Nephron progenitor cell (in vitro differentiated cells): ENCODE measurements around the gene TAF4.
A peak's percentile ranks its signal among the peaks of the same experiment; 100 is the strongest.
"Not testable (repeated sequence)": the region's sequence is repeated elsewhere in the genome, so short reads cannot be mapped to it uniquely, and the experiment has no call there.

Experiments used
- DNase-seq: peaks from one replicate; pipeline ENCODE4 v3.0.0; 2021
- H3K27ac Mint-ChIP-seq: 2 replicates; pipeline ENCODE4 v1.8.0; 2021; ENCODE audit warnings: mild to moderate bottlenecking, moderate library complexity, mixed read lengths
- H3K27me3 Mint-ChIP-seq: 2 replicates; pipeline ENCODE4 v1.8.0; 2021; ENCODE audit warnings: mild to moderate bottlenecking, low read depth, mixed read lengths; ENCODE audit not compliant: poor library complexity
- H3K36me3 Mint-ChIP-seq: 2 replicates; pipeline ENCODE4 v1.8.0; 2021; ENCODE audit warnings: low read depth, mixed read lengths
- H3K4me1 Mint-ChIP-seq: 2 replicates; pipeline ENCODE4 v1.8.0; 2021; ENCODE audit warnings: mixed read lengths
- H3K4me3 Mint-ChIP-seq: 2 replicates; pipeline ENCODE4 v1.8.0; 2021; ENCODE audit warnings: mild to moderate bottlenecking, moderate library complexity, mixed read lengths
- H3K9me3 Mint-ChIP-seq: 2 replicates; pipeline ENCODE4 v1.8.0; 2021; ENCODE audit warnings: mild to moderate bottlenecking, moderate library complexity, mixed read lengths
- TF ChIP-seq, protein P1 (sequence below): fragments of 200-600 bp; sonication (generic); IDR thresholded peaks from 2 replicates; pipeline ENCODE4 v1.5.0; 2021; ENCODE audit warnings: antibody characterized with exemption

The TAF4 gene

DNA sequence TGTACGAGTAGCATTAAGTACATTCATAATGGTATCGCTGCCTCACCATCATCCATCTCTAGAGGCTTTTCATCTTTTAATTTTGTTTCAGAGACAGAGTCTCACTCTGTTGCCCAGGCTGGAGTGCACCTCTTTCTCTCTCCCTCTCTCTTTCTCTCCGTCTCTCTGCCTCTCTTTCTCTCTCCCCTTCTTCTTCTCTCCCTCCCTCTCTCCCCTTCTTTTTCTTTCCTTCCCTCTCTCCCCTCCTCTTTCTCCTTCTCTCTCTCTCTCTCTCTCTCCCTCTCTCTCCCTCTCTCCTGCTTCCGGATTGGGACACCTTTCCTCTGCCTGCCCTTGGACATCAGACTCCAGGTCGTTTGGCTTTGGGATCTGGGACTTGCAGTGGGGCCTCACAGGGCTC is 17.6 kb upstream of the TAF4 start:
- Mint-ChIP-seq H3K4me1 (peaks cover 5% of the 10 kb centered on the region), H3K27me3 (peaks cover 25% of the 10 kb centered on the region), H3K9me3 (peaks cover 23% of the 10 kb centered on the region), H3K27ac (no peak overlapping the region), H3K36me3 (no peaks in the 10 kb centered on the region), H3K4me3 (no peak overlapping the region)
- TF ChIP-seq, protein P1, sequence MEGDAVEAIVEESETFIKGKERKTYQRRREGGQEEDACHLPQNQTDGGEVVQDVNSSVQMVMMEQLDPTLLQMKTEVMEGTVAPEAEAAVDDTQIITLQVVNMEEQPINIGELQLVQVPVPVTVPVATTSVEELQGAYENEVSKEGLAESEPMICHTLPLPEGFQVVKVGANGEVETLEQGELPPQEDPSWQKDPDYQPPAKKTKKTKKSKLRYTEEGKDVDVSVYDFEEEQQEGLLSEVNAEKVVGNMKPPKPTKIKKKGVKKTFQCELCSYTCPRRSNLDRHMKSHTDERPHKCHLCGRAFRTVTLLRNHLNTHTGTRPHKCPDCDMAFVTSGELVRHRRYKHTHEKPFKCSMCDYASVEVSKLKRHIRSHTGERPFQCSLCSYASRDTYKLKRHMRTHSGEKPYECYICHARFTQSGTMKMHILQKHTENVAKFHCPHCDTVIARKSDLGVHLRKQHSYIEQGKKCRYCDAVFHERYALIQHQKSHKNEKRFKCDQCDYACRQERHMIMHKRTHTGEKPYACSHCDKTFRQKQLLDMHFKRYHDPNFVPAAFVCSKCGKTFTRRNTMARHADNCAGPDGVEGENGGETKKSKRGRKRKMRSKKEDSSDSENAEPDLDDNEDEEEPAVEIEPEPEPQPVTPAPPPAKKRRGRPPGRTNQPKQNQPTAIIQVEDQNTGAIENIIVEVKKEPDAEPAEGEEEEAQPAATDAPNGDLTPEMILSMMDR: no peak
- DNase-seq: no peak

DNA sequence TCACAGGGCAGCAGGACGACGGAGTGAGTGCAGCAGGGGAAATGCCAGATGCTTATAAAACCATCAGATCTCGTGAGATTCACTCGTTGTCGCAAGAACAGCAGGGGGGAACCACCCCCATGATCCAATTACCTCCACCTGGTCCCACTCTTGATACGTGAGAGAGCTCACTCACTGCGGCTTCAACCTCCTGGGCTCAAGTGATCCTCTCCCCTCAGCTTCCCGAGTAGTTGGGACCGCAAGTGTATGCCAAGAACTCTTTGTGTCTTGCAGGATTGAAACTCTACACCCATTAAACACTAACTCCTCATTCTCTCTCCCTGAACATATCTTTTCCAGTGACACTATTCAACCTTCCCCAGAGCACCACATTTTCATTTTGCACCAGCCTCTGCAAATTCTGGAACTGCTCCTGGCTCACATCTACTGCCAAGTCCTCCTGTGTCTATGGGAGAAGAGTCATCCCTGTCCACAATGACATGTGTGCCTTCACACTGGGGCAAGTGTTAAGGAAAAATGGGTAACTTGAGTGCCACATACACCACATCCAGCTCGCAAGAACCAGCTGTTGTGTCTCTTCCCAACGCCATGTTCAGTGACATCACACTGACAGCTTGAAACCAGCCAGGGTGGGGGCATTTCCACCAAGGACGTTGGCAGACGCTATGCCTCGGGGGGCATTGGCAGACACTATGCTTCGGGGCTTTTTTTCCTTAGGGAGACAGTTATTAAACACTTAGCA is 14.7 kb upstream of the TAF4 start:
- Mint-ChIP-seq H3K4me3 (no peak overlapping the region), H3K4me1 (peaks cover 5% of the 10 kb centered on the region), H3K36me3 (no peaks in the 10 kb centered on the region), H3K27ac (peak overlapping the region; percentile 2), H3K9me3 (peaks cover 50% of the 10 kb centered on the region), H3K27me3 (peaks cover 34% of the 10 kb centered on the region)
- DNase-seq: no peak
- TF ChIP-seq, protein P1: no peak

DNA sequence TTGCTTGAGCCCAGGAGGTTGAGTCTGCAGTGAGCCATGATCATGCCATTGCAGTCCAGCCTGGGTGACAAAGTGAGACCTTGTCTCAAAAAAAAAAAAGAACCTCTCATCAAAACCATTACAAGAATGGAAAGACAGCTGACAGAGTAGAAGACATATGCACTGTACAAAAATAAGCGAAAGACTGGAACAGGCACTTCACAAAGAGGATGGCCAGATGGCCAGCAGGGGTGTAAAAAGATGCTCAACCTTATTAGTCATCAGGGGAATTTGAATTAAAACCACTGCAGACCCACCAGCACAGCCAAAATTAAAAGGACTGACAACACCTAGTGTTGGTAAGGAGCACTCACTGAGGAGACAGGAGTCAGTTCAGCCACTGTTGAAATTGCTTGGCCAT is 13.5 kb upstream of the TAF4 start:
- Mint-ChIP-seq H3K27me3 (peaks cover 28% of the 10 kb centered on the region), H3K27ac (no peak overlapping the region)
- TF ChIP-seq, protein P1: no peak

DNA sequence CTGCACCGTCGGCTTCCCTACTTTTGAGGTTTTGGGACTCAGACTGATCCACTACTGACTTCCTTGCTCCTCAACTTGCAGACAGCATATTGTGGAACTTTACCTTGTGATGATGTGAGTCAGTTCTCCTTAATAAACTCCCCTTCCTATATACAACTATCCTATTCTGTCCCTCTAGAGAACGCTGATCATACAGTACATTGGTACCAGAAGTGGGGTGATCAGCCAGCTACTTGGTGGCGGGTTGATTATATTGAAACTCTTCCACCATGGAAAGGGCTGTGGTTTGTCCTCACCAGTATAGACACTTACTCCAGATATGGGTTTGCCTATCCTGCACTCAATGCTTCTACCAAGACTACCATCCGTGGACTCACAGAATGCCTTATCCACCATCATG is 7.6 kb upstream of the TAF4 start:
- TF ChIP-seq, protein P1: no peak
- Mint-ChIP-seq H3K27me3 (peaks cover 18% of the 10 kb centered on the region), H3K4me3 (no peak overlapping the region), H3K9me3 (peaks cover 64% of the 10 kb centered on the region), H3K4me1 (peaks cover 20% of the 10 kb centered on the region), H3K36me3 (no peaks in the 10 kb centered on the region), H3K27ac (no peak overlapping the region)
- no peak for DNase-seq

More for the DNA sequence above, 13.5 kb upstream of the TAF4 start:
- H3K4me1 Mint-ChIP-seq: peaks cover 5% of the 10 kb centered on the region
- H3K36me3 Mint-ChIP-seq: no peaks in the 10 kb centered on the region
- DNase-seq: no peak
- no peak overlapping the region for H3K4me3 Mint-ChIP-seq
- H3K9me3 Mint-ChIP-seq: peaks cover 56% of the 10 kb centered on the region

DNA sequence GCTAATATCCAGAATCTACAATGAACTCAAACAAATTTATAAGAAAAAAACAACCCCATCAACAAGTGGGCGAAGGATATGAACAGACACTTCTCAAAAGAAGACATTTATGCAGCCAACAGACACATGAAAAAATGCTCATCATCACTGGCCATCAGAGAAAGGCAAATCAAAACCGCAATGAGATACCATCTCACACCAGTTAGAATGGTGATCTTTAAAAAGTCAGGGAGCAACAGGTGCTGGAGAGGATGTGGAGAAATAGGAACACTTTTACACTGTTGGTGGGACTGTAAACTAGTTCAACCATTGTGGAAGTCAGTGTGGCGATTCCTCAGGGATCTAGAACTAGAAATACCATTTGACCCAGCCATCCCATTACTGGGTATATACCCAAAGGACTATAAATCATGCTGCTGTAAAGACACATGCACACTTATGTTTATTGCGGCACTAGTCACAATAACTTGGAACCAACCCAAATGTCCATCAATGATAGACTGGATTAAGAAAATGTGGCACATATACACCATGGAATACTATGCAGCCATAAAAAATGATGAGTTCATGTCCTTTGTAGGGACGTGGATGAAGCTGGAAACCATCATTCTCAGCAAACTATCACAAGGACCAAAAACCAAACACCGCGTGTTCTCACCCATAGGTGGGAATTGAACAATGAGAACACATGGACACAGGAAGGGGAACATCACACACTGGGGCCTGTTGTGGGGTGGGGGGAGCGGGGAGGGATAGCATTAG is 6.2 kb upstream of the TAF4 start:
- not testable (repeated sequence) for H3K27ac Mint-ChIP-seq, H3K4me3 Mint-ChIP-seq, H3K36me3 Mint-ChIP-seq, DNase-seq
- H3K27me3 Mint-ChIP-seq: peaks cover 14% of the 10 kb centered on the region
- H3K4me1 Mint-ChIP-seq: peaks cover 35% of the 10 kb centered on the region
- peaks cover 52% of the 10 kb centered on the region for H3K9me3 Mint-ChIP-seq

DNA sequence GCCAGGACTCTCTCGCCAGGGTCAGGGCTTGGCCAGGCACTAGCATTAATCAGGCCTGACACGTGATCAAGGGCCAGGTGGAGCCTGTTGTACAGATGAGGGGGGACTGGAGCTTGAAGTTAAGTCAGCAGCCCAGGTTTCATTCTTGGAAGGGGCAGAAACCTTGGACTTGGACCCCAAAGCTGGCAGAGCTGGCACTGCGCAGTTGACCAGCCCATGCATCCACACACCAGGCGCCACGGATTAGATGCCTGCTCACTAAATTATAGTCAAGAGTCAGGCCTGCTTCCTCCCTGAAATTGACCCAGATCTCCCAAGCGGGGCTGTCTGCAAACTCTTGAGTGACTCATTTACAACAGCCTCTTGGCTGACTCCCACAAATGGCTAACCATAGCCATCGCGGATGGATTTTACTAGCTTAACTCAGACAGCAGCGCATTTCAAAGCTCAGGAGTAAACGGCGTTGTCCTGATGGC is 4.1 kb upstream of the TAF4 start:
- no peaks in the 10 kb centered on the region for H3K36me3 Mint-ChIP-seq
- H3K4me1 Mint-ChIP-seq: peaks cover 39% of the 10 kb centered on the region
- peak overlapping the region; percentile 42 for H3K4me3 Mint-ChIP-seq
- H3K27me3 Mint-ChIP-seq: peaks cover 15% of the 10 kb centered on the region
- peak overlapping the region; percentile 80 for H3K27ac Mint-ChIP-seq
- H3K9me3 Mint-ChIP-seq: peaks cover 31% of the 10 kb centered on the region
- TF ChIP-seq, protein P1: no peak
- no peak for DNase-seq
